Coronary artery (tissue), 2 donors: Measurements from ENCODE around the gene ADAMTSL3.

Experiments used
- DNase-seq: peaks from one replicate; pipeline ENCODE4 v3.0.0-alpha.2; 2017; ENCODE audit warnings: low spot score
- H3K27ac ChIP-seq, 2 donors: fragments of 200-600 bp; sonication (generic); one replicate each; pipeline ENCODE4 v1.5.1; 2016 to 2019
- H3K4me3 ChIP-seq: fragments of 200-600 bp; sonication (generic); 2 replicates; pipeline ENCODE4 v1.5.1; 2016; ENCODE audit warnings: mild to moderate bottlenecking, moderate library complexity
- TF ChIP-seq, protein P1 (sequence below): fragments of 200-600 bp; sonication (generic); IDR thresholded peaks from one replicate; pipeline ENCODE4 v1.5.1; 2019; ENCODE audit warnings: antibody characterized with exemption

Gene ADAMTSL3

DNA sequence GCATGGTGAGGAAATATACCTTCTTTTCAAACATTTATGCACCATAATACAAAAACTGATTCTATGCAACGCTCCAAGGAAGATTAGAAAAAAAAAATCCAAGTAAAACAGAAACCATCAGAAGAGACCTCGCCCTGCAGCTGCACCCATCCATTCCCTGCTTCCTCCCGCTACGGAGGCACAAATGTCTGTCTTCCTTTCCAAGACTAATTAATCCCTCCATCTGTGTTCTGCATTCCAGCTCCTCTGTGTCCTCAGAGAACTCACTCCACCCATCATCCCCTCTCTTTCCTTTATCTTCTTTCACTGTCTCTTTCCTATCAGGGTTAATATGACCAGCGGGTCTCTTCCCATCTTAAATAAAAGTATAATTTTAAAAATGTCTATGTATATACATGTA is 196.1 kb downstream of the ADAMTSL3 start:
- TF ChIP-seq, protein P1, sequence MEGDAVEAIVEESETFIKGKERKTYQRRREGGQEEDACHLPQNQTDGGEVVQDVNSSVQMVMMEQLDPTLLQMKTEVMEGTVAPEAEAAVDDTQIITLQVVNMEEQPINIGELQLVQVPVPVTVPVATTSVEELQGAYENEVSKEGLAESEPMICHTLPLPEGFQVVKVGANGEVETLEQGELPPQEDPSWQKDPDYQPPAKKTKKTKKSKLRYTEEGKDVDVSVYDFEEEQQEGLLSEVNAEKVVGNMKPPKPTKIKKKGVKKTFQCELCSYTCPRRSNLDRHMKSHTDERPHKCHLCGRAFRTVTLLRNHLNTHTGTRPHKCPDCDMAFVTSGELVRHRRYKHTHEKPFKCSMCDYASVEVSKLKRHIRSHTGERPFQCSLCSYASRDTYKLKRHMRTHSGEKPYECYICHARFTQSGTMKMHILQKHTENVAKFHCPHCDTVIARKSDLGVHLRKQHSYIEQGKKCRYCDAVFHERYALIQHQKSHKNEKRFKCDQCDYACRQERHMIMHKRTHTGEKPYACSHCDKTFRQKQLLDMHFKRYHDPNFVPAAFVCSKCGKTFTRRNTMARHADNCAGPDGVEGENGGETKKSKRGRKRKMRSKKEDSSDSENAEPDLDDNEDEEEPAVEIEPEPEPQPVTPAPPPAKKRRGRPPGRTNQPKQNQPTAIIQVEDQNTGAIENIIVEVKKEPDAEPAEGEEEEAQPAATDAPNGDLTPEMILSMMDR = no peak
- Histone ChIP-seq H3K4me3 (no peak overlapping the region), H3K27ac (no peak overlapping the region)
- DNase-seq = no peak

DNA sequence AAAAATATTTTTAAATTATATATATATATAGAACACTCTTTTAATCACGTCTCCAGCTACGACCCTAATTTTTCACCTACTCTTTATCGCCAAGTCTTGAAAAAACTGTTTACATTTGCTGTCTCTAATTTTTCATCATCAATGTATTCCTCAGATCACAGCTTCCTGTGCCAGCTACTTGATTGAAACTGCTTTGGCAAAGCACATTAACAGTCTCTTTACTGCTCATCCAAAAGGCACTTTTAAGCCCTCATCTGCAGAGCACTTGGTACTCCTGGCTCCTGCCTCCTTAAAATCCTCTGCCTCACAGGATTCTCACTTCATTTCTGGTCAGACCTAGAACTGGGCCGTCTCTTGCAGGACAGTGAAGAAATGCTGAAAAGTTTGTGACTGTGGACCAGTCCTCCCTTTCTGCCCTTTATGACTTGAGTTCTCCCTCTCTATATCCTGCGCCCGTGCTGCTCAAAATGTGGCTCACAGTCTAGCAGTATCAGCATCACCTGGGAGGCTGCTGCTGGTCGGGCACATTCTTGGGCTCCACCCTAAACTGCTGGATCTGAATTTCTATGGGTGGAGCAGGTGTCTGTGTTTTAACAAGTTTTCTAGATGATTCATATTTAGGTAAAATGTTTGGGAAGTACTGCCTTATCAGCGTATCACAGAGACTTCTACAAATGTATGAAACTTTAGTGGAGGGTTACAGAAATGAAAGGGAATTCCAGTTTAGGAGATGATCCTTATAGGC is 196.8 kb downstream of the ADAMTSL3 start:
- H3K27ac ChIP-seq = peak overlapping the region in 1 of 2 donors; percentile 34
- TF ChIP-seq, protein P1 = no peak
- H3K4me3 ChIP-seq = no peak overlapping the region
- no peak for DNase-seq

DNA sequence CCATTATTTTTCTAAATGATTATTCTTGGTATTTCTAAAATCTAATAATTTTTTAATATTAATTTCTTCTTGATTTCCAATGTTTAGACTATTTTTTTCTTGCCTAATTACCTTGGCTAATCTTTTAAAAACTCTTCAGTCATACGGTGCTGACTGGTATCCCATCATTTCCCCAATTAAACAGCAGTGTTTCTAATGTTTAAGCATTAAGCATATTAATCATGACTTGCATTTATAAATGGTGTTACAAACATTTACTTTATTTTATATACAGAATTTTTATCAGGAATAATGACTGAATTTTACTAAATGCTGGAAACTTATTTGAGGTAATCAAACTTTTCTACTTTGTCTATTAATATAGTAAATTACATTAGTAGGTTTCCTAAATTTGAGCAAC is 199.3 kb downstream of the ADAMTSL3 start:
- no peak for DNase-seq
- H3K4me3 ChIP-seq = no peak overlapping the region
- TF ChIP-seq, protein P1 = no peak
- H3K27ac ChIP-seq = no peak overlapping the region

DNA sequence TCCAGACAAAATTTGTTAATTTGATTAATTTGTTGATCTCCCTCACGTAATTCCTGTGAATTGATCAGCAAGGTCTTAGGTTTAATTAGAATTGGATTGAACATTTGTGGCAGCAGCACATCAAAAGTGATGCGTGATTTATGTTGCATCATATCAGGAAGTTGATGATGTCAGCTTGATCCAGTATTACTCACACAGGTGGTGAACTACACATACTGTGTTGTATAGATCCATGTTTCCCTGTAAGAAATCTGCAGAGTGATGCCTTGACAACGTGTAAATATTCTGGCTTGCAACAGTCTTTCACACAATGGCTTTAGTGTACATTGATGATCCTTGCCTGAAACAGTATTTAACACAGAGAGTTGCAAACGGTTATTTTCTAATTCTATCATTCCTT is 200.4 kb downstream of the ADAMTSL3 start:
- H3K4me3 ChIP-seq = no peak overlapping the region
- TF ChIP-seq, protein P1 = no peak
- H3K27ac ChIP-seq = no peak overlapping the region
- DNase-seq = no peak

DNA sequence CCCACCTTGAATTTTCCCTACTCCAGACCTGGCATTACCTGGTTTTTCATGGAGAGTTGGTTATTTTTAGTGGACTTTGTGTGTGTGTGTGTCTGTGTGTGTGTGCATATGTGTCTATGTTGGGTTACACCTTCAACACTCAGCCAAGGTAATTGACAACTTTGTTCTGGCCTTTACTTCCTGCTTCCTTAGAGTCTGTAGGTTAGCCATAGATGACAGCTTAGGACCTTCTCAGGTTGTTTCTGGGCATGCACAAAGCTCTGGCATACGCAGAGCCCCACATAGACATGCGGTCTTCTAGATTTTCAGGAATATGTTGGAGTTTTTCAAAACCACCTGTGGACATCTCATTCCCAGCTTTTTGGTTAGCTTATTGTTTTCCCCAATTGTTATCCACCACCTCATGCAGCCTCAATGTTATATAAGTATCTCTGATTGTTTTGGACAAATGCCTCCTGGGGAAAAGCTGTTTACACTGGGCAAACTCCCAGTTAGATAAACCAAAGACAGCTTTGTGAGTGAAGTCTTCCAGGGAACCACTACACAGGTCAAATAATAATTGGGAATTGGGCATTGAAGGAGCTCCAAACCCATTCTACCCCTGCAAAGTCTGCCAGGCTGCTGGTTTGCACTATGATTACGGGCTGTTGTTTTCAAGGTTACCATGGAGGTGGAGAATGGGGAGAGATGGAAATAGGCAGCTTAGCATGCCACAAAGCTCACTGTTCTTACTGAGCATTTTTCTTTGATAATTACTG is 201.2 kb downstream of the ADAMTSL3 start:
- H3K27ac ChIP-seq = no peak overlapping the region
- DNase-seq = no peak
- no peak overlapping the region for H3K4me3 ChIP-seq
- TF ChIP-seq, protein P1 = no peak

DNA sequence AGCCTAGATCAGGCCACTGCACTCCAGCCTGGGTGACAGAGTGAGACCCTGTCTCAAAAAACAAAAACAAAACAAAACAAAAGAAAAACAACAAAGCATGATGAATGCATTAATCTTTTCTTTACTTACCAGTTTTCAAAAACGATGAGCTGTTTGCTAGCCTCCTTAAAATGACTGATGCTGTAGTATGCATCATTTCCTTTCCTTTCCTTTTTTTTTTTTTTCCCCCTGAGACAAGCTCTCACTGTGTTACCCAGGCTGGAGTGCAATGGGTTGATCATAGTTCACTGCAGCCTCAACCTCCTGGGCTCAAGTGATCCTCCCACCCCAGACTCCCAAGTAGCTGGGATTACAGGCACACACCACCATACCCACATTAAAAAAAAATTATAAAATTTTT is 202.0 kb downstream of the ADAMTSL3 start:
- TF ChIP-seq, protein P1 = no peak
- Histone ChIP-seq H3K27ac (no peak overlapping the region), H3K4me3 (no peak overlapping the region)
- no peak for DNase-seq
